Neural progenitor cell (in vitro differentiated cells): ENCODE measurements around the gene MAPK1. TPM values are rescaled to one million over a fixed set of nuclear protein-coding genes. Genes with fewer than 3 reads are reported as not detected.
"Not testable (repeated sequence)": the region's sequence is repeated elsewhere in the genome, so short reads cannot be mapped to it uniquely, and the experiment has no call there.

Source experiments
- DNase-seq: peaks from one replicate; pipeline ENCODE4 v3.0.0-alpha.2; 2016; ENCODE audit warnings: low spot score
- H2AFZ ChIP-seq: fragments of 200-600 bp; sonication (generic); replicated peaks from 2 replicates; pipeline ENCODE4 v1.6.1; 2016; ENCODE audit warnings: antibody characterized with exemption
- H3F3A ChIP-seq: fragments of 200-600 bp; sonication (generic); 2 replicates; pipeline ENCODE4 v1.6.1; 2016; ENCODE audit warnings: antibody characterized with exemption, low read depth
- H3K27ac ChIP-seq: fragments of 200-600 bp; sonication (generic); 2 replicates; pipeline ENCODE4 v1.5.1; 2016; ENCODE audit warnings: mild to moderate bottlenecking
- H3K27me3 ChIP-seq: fragments of 200-600 bp; sonication (generic); 2 replicates; pipeline ENCODE4 v1.6.1; 2016; ENCODE audit warnings: mild to moderate bottlenecking, moderate library complexity
- H3K36me3 ChIP-seq: fragments of 200-600 bp; sonication (generic); 2 replicates; pipeline ENCODE4 v1.5.1; 2016
- H3K4me1 ChIP-seq: fragments of 200-600 bp; sonication (generic); 2 replicates; pipeline ENCODE4 v1.6.1; 2016; ENCODE audit warnings: mixed run types
- H3K4me2 ChIP-seq: fragments of 200-600 bp; sonication (generic); 2 replicates; pipeline ENCODE4 v1.6.1; 2016
- H3K4me3 ChIP-seq: fragments of 200-600 bp; sonication (generic); 2 replicates; pipeline ENCODE4 v1.5.1; 2016
- H3K79me2 ChIP-seq: fragments of 200-600 bp; sonication (generic); 2 replicates; pipeline ENCODE4 v1.6.1; 2016; ENCODE audit warnings: low read depth
- H3K9ac ChIP-seq: fragments of 200-600 bp; sonication (generic); 2 replicates; pipeline ENCODE4 v1.6.1; 2016
- H3K9me3 ChIP-seq: fragments of 200-600 bp; sonication (generic); 2 replicates; pipeline ENCODE4 v1.5.1; 2016; ENCODE audit warnings: low read depth
- H4K20me1 ChIP-seq: fragments of 200-600 bp; sonication (generic); 2 replicates; pipeline ENCODE4 v1.6.1; 2016; ENCODE audit warnings: low read depth
- H3K27ac Mint-ChIP-seq: 3 replicates; pipeline ENCODE4 v1.8.0; 2021; ENCODE audit warnings: mixed read lengths
- H3K27me3 Mint-ChIP-seq: 2 replicates; pipeline ENCODE4 v1.8.0; 2022; ENCODE audit warnings: low read depth, mild to moderate bottlenecking, inconsistent platforms, moderate library complexity, mixed read lengths; ENCODE audit not compliant: insufficient read depth
- H3K36me3 Mint-ChIP-seq: 3 replicates; pipeline ENCODE4 v1.8.0; 2021; ENCODE audit warnings: mixed read lengths
- H3K4me1 Mint-ChIP-seq: 3 replicates; pipeline ENCODE4 v1.8.0; 2021; ENCODE audit warnings: mixed read lengths
- H3K4me3 Mint-ChIP-seq: 3 replicates; pipeline ENCODE4 v1.8.0; 2021; ENCODE audit warnings: mild to moderate bottlenecking, moderate library complexity, mixed read lengths
- H3K9me3 Mint-ChIP-seq: 3 replicates; pipeline ENCODE4 v1.8.0; 2020; ENCODE audit warnings: mixed read lengths
- EZH2 ChIP-seq: fragments of 200-600 bp; sonication (generic); IDR thresholded peaks from 2 replicates; pipeline ENCODE4 v1.6.1; 2017; ENCODE audit warnings: antibody characterized with exemption, mild to moderate bottlenecking, moderate library complexity
- EZH2phosphoT487 ChIP-seq: fragments of 200-600 bp; sonication (generic); IDR thresholded peaks from 2 replicates; pipeline ENCODE4 v1.6.1; 2017; ENCODE audit warnings: antibody characterized with exemption
- total RNA-seq: library from RNA; depleted of rRNA; stranded (reverse); fragments of >200 nt; gene quantifications from 2 replicates; pipeline ENCODE4 v1.2.3, GENCODE V29; 2015; ENCODE audit warnings: low replicate concordance
- TF ChIP-seq, protein P1 (sequence below): fragments of 200-600 bp; sonication (generic); IDR thresholded peaks from 2 replicates; pipeline ENCODE4 v1.5.1; 2017; ENCODE audit warnings: antibody characterized with exemption, mild to moderate bottlenecking

MAPK1 gene
- total RNA-seq, 1 donor from 2014 or later, result 61.4 TPM

DNA sequence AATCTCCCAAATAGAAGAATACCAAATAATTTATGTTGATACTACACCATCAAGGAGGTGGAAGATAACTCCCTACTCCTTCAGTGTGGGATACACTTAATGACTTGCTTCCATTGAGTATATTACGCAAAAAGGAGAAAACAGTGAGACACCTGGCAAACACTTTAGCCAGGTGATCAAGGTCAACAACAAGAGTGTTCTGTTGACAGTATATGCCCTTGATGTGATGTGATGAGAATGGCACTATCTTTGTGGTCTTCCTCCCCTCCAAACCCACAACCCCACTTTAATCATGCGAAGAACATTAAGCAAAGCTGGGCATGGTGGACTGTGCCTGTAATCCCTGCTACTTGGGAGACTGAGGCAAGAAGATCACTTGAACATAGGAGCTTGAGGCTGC, 26.0 kb downstream of the MAPK1 start:
- H3K36me3 Mint-ChIP-seq, result peaks cover 26% of the 10 kb centered on the region
- H2AFZ ChIP-seq, result no peak overlapping the region
- H3K4me3 Mint-ChIP-seq, result no peak overlapping the region
- no peak for DNase-seq
- H3K27ac Mint-ChIP-seq, result no peak overlapping the region
- no peaks in the 10 kb centered on the region for H3K36me3 ChIP-seq
- H3K9ac ChIP-seq, result no peak overlapping the region
- peaks cover 3% of the 10 kb centered on the region for H3K27me3 Mint-ChIP-seq
- peaks cover 11% of the 10 kb centered on the region for H3K9me3 Mint-ChIP-seq
- peaks cover 19% of the 10 kb centered on the region for H3K4me1 ChIP-seq
- peaks cover 13% of the 10 kb centered on the region for H3F3A ChIP-seq
- peaks cover 83% of the 10 kb centered on the region for H4K20me1 ChIP-seq
- H3K9me3 ChIP-seq, result no peaks in the 10 kb centered on the region
- no peaks in the 10 kb centered on the region for H3K27me3 ChIP-seq
- H3K27ac ChIP-seq, result no peak overlapping the region
- H3K4me3 ChIP-seq, result no peak overlapping the region
- peaks cover 16% of the 10 kb centered on the region for H3K4me1 Mint-ChIP-seq
- H3K79me2 ChIP-seq, result peaks cover 100% of the 10 kb centered on the region
- TF ChIP-seq EZH2 (no peak), EZH2phosphoT487 (no peak)
- TF ChIP-seq, protein P1, sequence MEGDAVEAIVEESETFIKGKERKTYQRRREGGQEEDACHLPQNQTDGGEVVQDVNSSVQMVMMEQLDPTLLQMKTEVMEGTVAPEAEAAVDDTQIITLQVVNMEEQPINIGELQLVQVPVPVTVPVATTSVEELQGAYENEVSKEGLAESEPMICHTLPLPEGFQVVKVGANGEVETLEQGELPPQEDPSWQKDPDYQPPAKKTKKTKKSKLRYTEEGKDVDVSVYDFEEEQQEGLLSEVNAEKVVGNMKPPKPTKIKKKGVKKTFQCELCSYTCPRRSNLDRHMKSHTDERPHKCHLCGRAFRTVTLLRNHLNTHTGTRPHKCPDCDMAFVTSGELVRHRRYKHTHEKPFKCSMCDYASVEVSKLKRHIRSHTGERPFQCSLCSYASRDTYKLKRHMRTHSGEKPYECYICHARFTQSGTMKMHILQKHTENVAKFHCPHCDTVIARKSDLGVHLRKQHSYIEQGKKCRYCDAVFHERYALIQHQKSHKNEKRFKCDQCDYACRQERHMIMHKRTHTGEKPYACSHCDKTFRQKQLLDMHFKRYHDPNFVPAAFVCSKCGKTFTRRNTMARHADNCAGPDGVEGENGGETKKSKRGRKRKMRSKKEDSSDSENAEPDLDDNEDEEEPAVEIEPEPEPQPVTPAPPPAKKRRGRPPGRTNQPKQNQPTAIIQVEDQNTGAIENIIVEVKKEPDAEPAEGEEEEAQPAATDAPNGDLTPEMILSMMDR, result no peak
- no peak overlapping the region for H3K4me2 ChIP-seq

DNA sequence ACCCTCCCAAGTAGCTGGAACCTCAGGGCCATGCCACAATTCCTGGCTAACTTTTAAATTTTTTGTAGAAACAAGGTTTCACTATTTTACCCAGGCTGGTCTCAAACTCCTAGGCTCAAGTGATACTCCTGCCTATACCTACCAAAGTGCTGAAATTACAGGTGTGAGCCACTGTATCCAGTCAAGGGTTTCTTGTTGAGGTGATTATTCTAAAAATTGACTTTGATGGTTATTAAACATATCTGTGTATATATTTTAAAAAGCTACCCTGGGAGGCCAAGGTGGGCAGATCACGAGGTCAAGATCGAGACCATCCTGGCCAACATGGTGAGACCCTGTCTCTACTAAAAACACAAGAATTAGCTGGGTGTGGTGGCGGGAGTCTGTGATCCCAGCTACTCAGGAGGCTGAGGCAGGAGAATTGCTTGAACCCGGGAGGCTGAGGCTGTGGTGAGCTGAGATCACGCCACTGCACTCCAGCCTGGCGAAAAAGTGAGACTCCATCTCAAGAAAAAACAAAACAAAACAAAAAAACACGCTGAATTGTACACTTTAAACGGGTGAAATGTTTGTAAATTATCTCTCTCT, 27.1 kb downstream of the MAPK1 start:
- H3K9me3 Mint-ChIP-seq, result peaks cover 2% of the 10 kb centered on the region
- Histone ChIP-seq H3K79me2 (peaks cover 100% of the 10 kb centered on the region), H3F3A (peaks cover 23% of the 10 kb centered on the region), H3K27me3 (no peaks in the 10 kb centered on the region), H2AFZ (no peak overlapping the region), H4K20me1 (peaks cover 88% of the 10 kb centered on the region), H3K4me3 (no peak overlapping the region), H3K27ac (no peak overlapping the region), H3K4me2 (no peak overlapping the region), H3K9me3 (no peaks in the 10 kb centered on the region), H3K9ac (no peak overlapping the region), H3K4me1 (peaks cover 28% of the 10 kb centered on the region), H3K36me3 (no peaks in the 10 kb centered on the region)
- H3K36me3 Mint-ChIP-seq, result peaks cover 16% of the 10 kb centered on the region
- TF ChIP-seq EZH2phosphoT487 (no peak), EZH2 (no peak)
- TF ChIP-seq, protein P1, result no peak
- H3K4me3 Mint-ChIP-seq, result no peak overlapping the region
- H3K4me1 Mint-ChIP-seq, result peaks cover 27% of the 10 kb centered on the region
- H3K27me3 Mint-ChIP-seq, result peaks cover 5% of the 10 kb centered on the region
- no peak for DNase-seq
- no peak overlapping the region for H3K27ac Mint-ChIP-seq

DNA sequence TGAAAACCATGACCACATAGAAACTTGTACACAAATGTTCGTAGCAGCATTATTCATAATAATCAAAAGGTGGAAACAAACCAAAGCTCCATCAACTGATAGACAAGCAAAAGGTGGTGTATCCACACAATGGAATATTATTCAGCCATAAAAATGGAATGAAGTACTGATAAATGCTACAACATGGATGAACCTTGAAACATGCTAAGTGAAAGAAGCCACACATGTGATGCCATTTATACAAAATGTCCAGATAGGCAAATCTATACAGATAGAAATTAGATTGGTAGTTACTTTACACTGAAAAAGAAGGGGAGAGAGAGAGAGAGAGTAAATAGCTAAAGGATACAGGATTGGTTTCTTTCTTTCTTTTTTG, 27.7 kb downstream of the MAPK1 start:
- peaks cover 34% of the 10 kb centered on the region for H3K4me1 ChIP-seq
- H3K36me3 ChIP-seq, result no peaks in the 10 kb centered on the region
- H3K4me2 ChIP-seq, result no peak overlapping the region
- DNase-seq, result no peak
- H4K20me1 ChIP-seq, result peaks cover 93% of the 10 kb centered on the region
- no peaks in the 10 kb centered on the region for H3K27me3 ChIP-seq
- H3K27ac ChIP-seq, result no peak overlapping the region
- peaks cover 100% of the 10 kb centered on the region for H3K79me2 ChIP-seq
- peaks cover 24% of the 10 kb centered on the region for H3F3A ChIP-seq
- Mint-ChIP-seq H3K27me3 (peaks cover 5% of the 10 kb centered on the region), H3K36me3 (peaks cover 16% of the 10 kb centered on the region), H3K27ac (no peak overlapping the region), H3K4me1 (peaks cover 31% of the 10 kb centered on the region), H3K9me3 (peaks cover 2% of the 10 kb centered on the region), H3K4me3 (no peak overlapping the region)
- no peak overlapping the region for H3K9ac ChIP-seq
- no peaks in the 10 kb centered on the region for H3K9me3 ChIP-seq
- H2AFZ ChIP-seq, result no peak overlapping the region
- no peak overlapping the region for H3K4me3 ChIP-seq
- TF ChIP-seq, protein P1, result no peak

DNA sequence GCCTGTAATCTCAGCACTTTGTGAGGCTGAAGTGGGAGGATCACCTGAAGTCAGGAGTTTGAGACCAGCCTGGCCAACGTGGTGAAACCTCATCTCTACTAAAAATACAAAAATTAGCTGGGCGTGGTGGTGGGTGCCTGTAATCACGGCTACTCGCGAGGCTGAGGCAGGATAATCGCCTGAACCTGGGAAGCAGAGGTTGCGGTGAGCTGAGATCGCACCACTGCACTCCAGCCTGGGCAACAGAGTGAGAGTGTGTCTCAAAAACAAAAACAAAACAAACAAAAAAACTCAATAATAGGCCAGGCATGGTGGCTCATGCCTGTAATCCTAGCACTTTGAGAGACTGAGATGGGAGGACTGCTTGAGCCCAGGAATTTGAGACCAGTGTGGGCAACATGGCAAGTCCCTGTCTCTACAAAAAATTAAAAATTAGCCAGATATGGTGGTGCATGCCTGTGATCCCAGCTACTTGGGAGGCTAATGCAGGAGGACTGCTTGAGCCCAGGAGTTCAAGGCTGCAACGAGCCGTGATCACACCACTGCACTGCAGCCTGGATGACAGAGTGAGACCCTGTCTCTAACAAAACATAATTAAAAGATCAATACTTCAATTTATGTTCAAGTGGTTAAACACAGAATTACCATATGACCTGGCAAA, 28.2 kb downstream of the MAPK1 start:
- not testable (repeated sequence) for H3K4me2 ChIP-seq, H3K27ac Mint-ChIP-seq, H3K36me3 ChIP-seq, DNase-seq, H3K9ac ChIP-seq, H3K9me3 Mint-ChIP-seq, H3K27ac ChIP-seq, H3K4me3 Mint-ChIP-seq, H3K27me3 ChIP-seq, H3K27me3 Mint-ChIP-seq, H2AFZ ChIP-seq, H3K9me3 ChIP-seq, H3K4me3 ChIP-seq
- H3K4me1 Mint-ChIP-seq, result peaks cover 34% of the 10 kb centered on the region
- H3F3A ChIP-seq, result peaks cover 24% of the 10 kb centered on the region
- H4K20me1 ChIP-seq, result peaks cover 95% of the 10 kb centered on the region
- peaks cover 36% of the 10 kb centered on the region for H3K4me1 ChIP-seq
- peaks cover 100% of the 10 kb centered on the region for H3K79me2 ChIP-seq
- peaks cover 12% of the 10 kb centered on the region for H3K36me3 Mint-ChIP-seq
